ENCODE measurements around the gene RBM24.

DNA sequence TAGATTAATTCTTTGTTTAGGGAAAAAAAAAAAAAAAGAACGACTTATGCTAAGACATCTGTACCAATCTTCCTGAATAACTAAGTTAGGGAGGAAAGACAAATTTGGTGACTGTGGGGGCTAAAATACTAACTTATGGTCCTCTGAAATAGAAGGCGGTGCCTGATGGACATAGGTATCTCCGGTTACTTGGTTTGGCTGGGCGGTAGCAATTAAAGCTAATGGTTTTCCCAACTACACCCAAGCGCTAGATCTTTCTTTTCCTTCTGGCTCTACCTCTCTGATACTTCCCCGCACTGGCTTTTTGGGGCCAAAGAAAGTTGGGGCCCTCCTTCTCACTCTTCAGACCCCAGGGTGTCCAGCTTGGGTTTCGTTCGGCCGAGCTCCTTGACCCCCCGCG lies 1.0 kb upstream of the RBM24 start:
- TF ChIP-seq, protein P1, sequence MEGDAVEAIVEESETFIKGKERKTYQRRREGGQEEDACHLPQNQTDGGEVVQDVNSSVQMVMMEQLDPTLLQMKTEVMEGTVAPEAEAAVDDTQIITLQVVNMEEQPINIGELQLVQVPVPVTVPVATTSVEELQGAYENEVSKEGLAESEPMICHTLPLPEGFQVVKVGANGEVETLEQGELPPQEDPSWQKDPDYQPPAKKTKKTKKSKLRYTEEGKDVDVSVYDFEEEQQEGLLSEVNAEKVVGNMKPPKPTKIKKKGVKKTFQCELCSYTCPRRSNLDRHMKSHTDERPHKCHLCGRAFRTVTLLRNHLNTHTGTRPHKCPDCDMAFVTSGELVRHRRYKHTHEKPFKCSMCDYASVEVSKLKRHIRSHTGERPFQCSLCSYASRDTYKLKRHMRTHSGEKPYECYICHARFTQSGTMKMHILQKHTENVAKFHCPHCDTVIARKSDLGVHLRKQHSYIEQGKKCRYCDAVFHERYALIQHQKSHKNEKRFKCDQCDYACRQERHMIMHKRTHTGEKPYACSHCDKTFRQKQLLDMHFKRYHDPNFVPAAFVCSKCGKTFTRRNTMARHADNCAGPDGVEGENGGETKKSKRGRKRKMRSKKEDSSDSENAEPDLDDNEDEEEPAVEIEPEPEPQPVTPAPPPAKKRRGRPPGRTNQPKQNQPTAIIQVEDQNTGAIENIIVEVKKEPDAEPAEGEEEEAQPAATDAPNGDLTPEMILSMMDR (IDR thresholded peaks at IDR 0.05), result no peak
- TF ChIP-seq EP300 (IDR thresholded peaks at IDR 0.05), result no peak
- TF ChIP-seq POLR2A (IDR thresholded peaks at IDR 0.05), result no peak

All from tibial nerve (tissue), 4 donors.